K562 (cell line): ENCODE results near the gene TRUB2.

Experiments
- CTCF ChIP-seq, 3 experiments: IDR thresholded peaks in 2 of 3; conservative IDR thresholded peaks in 1 of 3; 2 replicates each; pipeline ENCODE4 v1.5.1; 2011 to 2012; ENCODE audit warnings: low read length in 3 of 3, mild to moderate bottlenecking in 3 of 3, control low read depth in 2 of 3, improper control_type of control experiment in 1 of 3, inconsistent platforms in 1 of 3, low read depth in 1 of 3, mixed read lengths in 1 of 3, moderate library complexity in 1 of 3; ENCODE audit not compliant: insufficient read depth in 2 of 3
- MAZ ChIP-seq, 2 experiments: fragments of 450-650 bp in 1 of 2; sonication (generic) in 1 of 2; formaldehyde crosslinking; IDR thresholded peaks in 1 of 2; conservative IDR thresholded peaks in 1 of 2; 2 replicates each; pipeline versions ENCODE4 v1.4.0 to v1.5.0; 2020; ENCODE audit warnings: mild to moderate bottlenecking in 1 of 2, missing genetic modification reagents in 1 of 2
- MYC ChIP-seq, 2 experiments: fragments of 250-450 bp in 1 of 2; sonication (Bioruptor Pico) in 1 of 2; IDR thresholded peaks; 2 replicates each; pipeline versions ENCODE4 v1.5.1 to v1.6.1; 2012 to 2021; ENCODE audit warnings: low read depth in 2 of 2, borderline replicate concordance in 1 of 2, improper control_type of control experiment in 1 of 2, low read length in 1 of 2, mild to moderate bottlenecking in 1 of 2, moderate library complexity in 1 of 2
- SPI1 ChIP-seq: IDR thresholded peaks from 2 replicates; pipeline ENCODE4 v1.6.1; 2011; ENCODE audit warnings: low read depth, low read length, control low read depth, borderline replicate concordance
- ZNF512 ChIP-seq: IDR thresholded peaks from 2 replicates; pipeline ENCODE4 v1.6.1; 2016; ENCODE audit warnings: missing genetic modification characterization, missing compliant biosample characterization
- ZNF76 ChIP-seq: fragments of 250-450 bp; sonication (Bioruptor Pico); IDR thresholded peaks from 2 replicates; pipeline ENCODE4 v1.4.0; 2020; ENCODE audit warnings: mild to moderate bottlenecking, moderate library complexity, borderline replicate concordance

- no peak for TF ChIP-seq ZNF512 (tag)
- TF ChIP-seq MAZ (CRISPR knock-in tag; conservative IDR thresholded peaks at IDR 0.05 in 1 of 2, IDR thresholded peaks at IDR 0.05 in 1 of 2), result no peak
- TF ChIP-seq CTCF (IDR thresholded peaks at IDR 0.05 in 2 of 3, conservative IDR thresholded peaks at IDR 0.05 in 1 of 3; ENCODE audit: insufficient read depth in 2 of 3, low read depth in 1 of 3, low read length in 3 of 3), result no peak
- no peak for TF ChIP-seq SPI1
- no peak for TF ChIP-seq ZNF76 (CRISPR knock-in tag)
- no peak for TF ChIP-seq MYC (IDR thresholded peaks at IDR 0.05; ENCODE audit: low read depth, low read length)
- no peak for TF ChIP-seq MYC (CRISPR knock-in tag; IDR thresholded peaks at IDR 0.05; ENCODE audit: borderline replicate concordance, low read depth)
Measured at GRCh38 chr9:128358861-128359260, 36.6 kb upstream of the TRUB2 start.
